Activated CD4-positive, alpha-beta T cell treated with anti-CD3 and anti-CD28 coated beads, Interleukin-2, amount 50 U/mL, for 4 hours (primary cell): ENCODE results near the gene RSPO3.
"Not testable (repeated sequence)": the region's sequence is repeated elsewhere in the genome, so short reads cannot be mapped to it uniquely, and the experiment has no call there.

Experiments used
- DNase-seq, 2 experiments: peaks; one replicate each; pipeline ENCODE4 v3.0.0-alpha.2; 2020

The RSPO3 gene

GRCh38 chr6:127206531-127207095 is 88.1 kb downstream of the RSPO3 start:
- no peak for DNase-seq

GRCh38 chr6:127207591-127208120 is 89.2 kb downstream of the RSPO3 start:
- DNase-seq, result no peak

GRCh38 chr6:127210725-127211124 is 92.3 kb downstream of the RSPO3 start:
- DNase-seq, result no peak

GRCh38 chr6:127212376-127212775 is 93.9 kb downstream of the RSPO3 start:
- no peak for DNase-seq

GRCh38 chr6:127214032-127214431 is 95.6 kb downstream of the RSPO3 start:
- not testable (repeated sequence) for DNase-seq

GRCh38 chr6:127214531-127214930 is 96.1 kb downstream of the RSPO3 start:
- not testable (repeated sequence) for DNase-seq

- no peak for DNase-seq
Measured at GRCh38 chr6:127215931-127216330, 97.5 kb downstream of the RSPO3 start.

- DNase-seq, result no peak
Measured at GRCh38 chr6:127216810-127217789, 98.6 kb downstream of the RSPO3 start.

- DNase-seq, result no peak
Measured at GRCh38 chr6:127219869-127220268, 101.4 kb downstream of the RSPO3 start.

- DNase-seq, result no peak
Measured at GRCh38 chr6:127221201-127221600, 102.7 kb downstream of the RSPO3 start.

GRCh38 chr6:127222418-127222817 is 103.9 kb downstream of the RSPO3 start:
- no peak for DNase-seq

- no peak for DNase-seq
Measured at GRCh38 chr6:127225497-127225896, 107.0 kb downstream of the RSPO3 start.

- DNase-seq, result not testable (repeated sequence)
Measured at GRCh38 chr6:127233819-127234218, 115.3 kb downstream of the RSPO3 start.

- no peak for DNase-seq
Measured at GRCh38 chr6:127243501-127243900, 125.0 kb downstream of the RSPO3 start.
